Right cardiac atrium (tissue), 5 donors: ENCODE measurements around the gene RTP1. TPM values are rescaled to one million over a fixed set of nuclear protein-coding genes. Genes with fewer than 3 reads are reported as not detected.
"Not testable (repeated sequence)": the region's sequence is repeated elsewhere in the genome, so short reads cannot be mapped to it uniquely, and the experiment has no call there.

ENCODE experiments used
- ATAC-seq, 2 donors: fragments of 200-7000 bp; cut with Tn5 transposase; one replicate each; pipeline versions ENCODE4 v1.8.0 to v1.9.1; 2020; ENCODE audit warnings: moderate library complexity in 2 of 2, mild to moderate bottlenecking in 1 of 2
- DNase-seq, 3 donors: peaks; one replicate each; pipeline ENCODE4 v3.0.0-alpha.2; 2020
- H3K27ac ChIP-seq: one replicate; pipeline ENCODE4 v1.5.1; 2013; ENCODE audit warnings: mild to moderate bottlenecking, low read length, control low read depth, moderate library complexity
- H3K27me3 ChIP-seq: one replicate; pipeline ENCODE4 v1.6.1; 2013; ENCODE audit not compliant: control insufficient read depth, insufficient read depth
- H3K4me1 ChIP-seq: one replicate; pipeline ENCODE4 v1.6.1; 2013; ENCODE audit warnings: low read length; ENCODE audit not compliant: control insufficient read depth, insufficient read depth
- H3K4me3 ChIP-seq: one replicate; pipeline ENCODE4 v1.5.1; 2013; ENCODE audit warnings: low read length, control low read depth
- H3K9me3 ChIP-seq: one replicate; pipeline ENCODE4 v1.6.1; 2013; ENCODE audit warnings: low read length; ENCODE audit not compliant: control insufficient read depth
- WGBS: extraction: QIAGEN DNeasy Blood & Tissue Kit; methylation state at CpG from one replicate; pipeline ENCODE4 v1.1.7; 2013; 5-methylcytosine and 5-hydroxymethylcytosine counted together
- intact Hi-C, 4 donors: fragments of 100-400 bp; cut with DNase I; formaldehyde crosslinking; loops; one replicate each; pipeline versions ENCODE4 v1.11.0 to v1.14.0; 2022 to 2023
- long read RNA-seq, 4 donors: library from polyadenylated mRNA; unstranded; transcript quantifications; one replicate each; pipeline ENCODE4 v2.0.0, GENCODE V29; 2020 to 2021
- polyA plus RNA-seq: library from polyadenylated mRNA; stranded (reverse); fragments of 200-250 nt; gene quantifications from one replicate; pipeline ENCODE4 v1.2.3, GENCODE V29; 2013
- total RNA-seq, 4 donors: library from RNA; stranded (reverse); fragmentation: NEBNext Ultra II Directional; extraction: Animal tissue kit (Norgen Biotek cat#: 25700); gene quantifications; one replicate each; pipeline ENCODE4 v1.2.1, GENCODE V29; 2021
- donor health status: healthy with polysubstance abuse.
- donor health status: DM: no; HTN: yes; CAD: no.
- donor health status: DM: no; HTN: no; CAD: no.
- donor health status: DM: no; HTN: yes; CAD: no; lungs with severe emphysema.
- donor health status: DM: yes; HTN: yes; CAD: no.

The RTP1 gene, protein sequence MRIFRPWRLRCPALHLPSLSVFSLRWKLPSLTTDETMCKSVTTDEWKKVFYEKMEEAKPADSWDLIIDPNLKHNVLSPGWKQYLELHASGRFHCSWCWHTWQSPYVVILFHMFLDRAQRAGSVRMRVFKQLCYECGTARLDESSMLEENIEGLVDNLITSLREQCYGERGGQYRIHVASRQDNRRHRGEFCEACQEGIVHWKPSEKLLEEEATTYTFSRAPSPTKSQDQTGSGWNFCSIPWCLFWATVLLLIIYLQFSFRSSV
- total RNA-seq (not detected), polyA plus RNA-seq (not detected)
- long read RNA-seq, donor 1 = 0 reads
- long read RNA-seq, donor 2 = 0 reads
- long read RNA-seq, donor 3 = 0 reads
- long read RNA-seq, donor 4 = 0 reads

DNA sequence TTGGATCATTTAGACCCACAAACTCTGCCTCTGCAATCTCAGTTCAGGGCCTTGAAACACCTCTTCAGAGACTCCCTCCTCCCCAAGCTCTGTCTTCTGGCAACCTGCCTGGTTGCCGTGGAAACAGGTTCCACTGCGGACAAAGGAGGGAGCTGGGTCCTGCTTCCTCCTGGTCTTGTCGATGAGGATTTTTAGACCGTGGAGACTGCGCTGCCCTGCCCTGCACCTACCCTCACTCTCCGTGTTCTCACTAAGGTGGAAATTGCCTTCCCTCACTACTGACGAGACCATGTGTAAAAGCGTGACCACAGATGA is at the start of gene RTP1:
TSS of gene RTP1 (plus strand) at position 152 of the 315 bp plus-strand sequence. CDS start at position 182, 30 bp downstream.
- Histone ChIP-seq H3K4me1 (no peaks in the 10 kb centered on the region), H3K27me3 (no peaks in the 10 kb centered on the region), H3K4me3 (no peak within 1 kb of the TSS), H3K27ac (no peak within 1 kb of the TSS), H3K9me3 (no peaks in the 10 kb centered on the region)
- intact Hi-C loops = no loop called here
- DNase-seq (no peak), ATAC-seq (no peak)
- WGBS = 64% methylated on average over 8 of the region's 8 CpGs

DNA sequence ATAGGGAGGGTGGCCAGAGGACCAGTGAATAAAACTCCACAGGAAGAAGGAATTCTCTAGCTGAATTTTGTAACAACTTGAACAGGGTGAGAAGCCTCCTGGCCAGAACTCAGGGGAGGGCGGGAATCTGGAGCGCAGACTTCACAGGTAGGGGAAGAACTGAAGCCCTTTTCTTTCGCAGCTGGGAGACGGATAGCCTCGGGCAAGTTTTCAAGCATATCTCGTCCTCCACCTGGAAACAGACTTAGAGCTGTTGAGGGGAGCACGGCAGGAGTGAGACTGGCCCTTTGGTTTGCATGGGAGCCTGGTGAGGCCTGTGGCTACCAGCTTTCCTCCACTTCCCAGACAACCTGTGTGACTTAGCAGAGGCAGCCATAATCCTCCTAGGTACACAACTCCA is 47.1 kb upstream of the RTP1 start:
- Histone ChIP-seq H3K4me3 (no peak overlapping the region), H3K27me3 (no peaks in the 10 kb centered on the region), H3K27ac (no peak overlapping the region), H3K9me3 (peaks cover 3% of the 10 kb centered on the region), H3K4me1 (no peaks in the 10 kb centered on the region)
- intact Hi-C loops = no loop called here
- WGBS = 90% methylated on average over 7 of the region's 7 CpGs
- ATAC-seq = no peak
- no peak for DNase-seq

DNA sequence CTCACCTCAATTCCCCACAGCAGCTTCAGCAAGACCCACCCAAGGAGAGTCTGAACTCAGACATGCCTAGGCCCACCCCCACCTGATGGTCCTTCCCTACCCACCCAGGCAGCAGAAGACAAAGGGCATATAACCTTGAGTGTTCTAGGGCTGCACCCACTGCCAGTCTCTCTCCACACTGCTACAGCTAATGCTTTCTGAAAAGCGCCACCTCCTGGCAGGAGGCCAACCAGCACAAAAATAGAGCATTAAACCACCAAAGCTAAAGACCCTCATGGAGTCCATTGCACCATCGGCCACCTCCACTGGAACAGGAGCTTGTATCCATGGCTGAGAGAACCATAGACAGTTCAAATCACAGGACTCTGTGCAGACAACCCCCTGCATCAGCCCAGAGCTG is 46.7 kb upstream of the RTP1 start:
- intact Hi-C loops = no loop called here
- peak in 2 of 3 donors; percentile 55 to 67 for DNase-seq
- 77% methylated on average over 2 of the region's 2 CpGs for WGBS
- Histone ChIP-seq H3K27ac (no peak overlapping the region), H3K27me3 (no peaks in the 10 kb centered on the region), H3K4me1 (no peaks in the 10 kb centered on the region), H3K9me3 (no peaks in the 10 kb centered on the region), H3K4me3 (no peak overlapping the region)
- ATAC-seq = no peak

DNA sequence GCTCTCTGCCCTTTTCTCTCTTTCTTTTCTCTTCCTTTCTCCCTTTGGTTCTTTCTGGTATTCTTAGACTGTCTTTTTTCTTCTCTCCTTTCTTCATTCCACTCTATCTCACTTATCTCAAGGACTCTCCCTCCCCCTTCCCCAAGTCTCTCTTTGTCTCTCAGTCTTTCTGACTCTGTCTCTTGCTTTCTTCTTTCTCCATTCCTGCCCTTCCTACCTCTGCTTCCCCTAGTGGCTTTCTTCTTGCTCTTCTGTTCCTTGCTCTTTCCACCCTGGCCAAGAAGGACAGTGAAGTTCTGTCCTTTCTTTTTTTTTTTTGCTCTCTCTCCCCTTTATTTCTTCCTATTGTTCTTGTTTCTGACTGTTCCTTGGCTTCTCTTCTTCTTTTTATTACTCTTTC is 35.7 kb upstream of the RTP1 start:
- DNase-seq (no peak), ATAC-seq (no peak)
- Histone ChIP-seq H3K27ac (no peak overlapping the region), H3K4me1 (no peaks in the 10 kb centered on the region), H3K9me3 (no peaks in the 10 kb centered on the region), H3K27me3 (no peaks in the 10 kb centered on the region), H3K4me3 (no peak overlapping the region)
- intact Hi-C loops = loop anchor here (5.0 to 10.0 kb wide), 4 partner anchors 47 to 544 kb away; no protein-coding TSS in a partner anchor

DNA sequence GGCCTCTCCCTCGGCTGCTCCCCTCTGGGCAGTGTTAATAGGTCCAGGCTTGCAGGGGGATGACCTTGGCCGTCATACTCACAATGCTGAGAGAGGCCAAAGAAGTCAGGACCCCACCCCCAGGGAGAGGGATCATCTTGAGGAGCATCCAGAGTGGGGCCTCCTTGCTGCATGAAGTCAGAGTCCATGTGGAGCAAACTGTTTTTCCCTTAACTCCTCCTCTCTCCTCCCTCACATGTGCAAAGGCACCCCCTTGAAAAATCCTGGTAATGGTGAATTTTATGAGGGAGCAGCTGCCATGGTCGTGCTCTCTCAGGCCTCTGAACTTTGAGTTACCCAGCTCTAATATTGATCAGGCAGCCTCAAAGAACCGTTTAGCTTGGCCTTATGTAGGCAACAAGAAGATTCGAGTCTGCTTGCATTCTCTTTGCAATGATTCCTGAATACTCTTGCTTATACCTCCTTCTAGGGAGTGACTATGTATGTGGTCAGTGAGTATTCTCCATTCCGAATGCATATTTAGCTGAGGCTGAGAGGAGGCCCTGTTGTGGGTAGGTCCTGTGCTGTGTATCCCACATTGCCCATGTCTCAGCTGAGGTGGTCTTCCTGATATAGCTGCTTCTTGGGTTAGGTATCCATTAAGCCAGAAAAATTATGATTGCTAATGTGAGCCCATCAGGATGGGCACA is 34.9 kb upstream of the RTP1 start:
- Histone ChIP-seq H3K4me3 (no peak overlapping the region), H3K27me3 (no peaks in the 10 kb centered on the region), H3K27ac (no peak overlapping the region), H3K9me3 (no peaks in the 10 kb centered on the region), H3K4me1 (no peaks in the 10 kb centered on the region)
- intact Hi-C loops = loop anchor here (5.0 to 10.0 kb wide), 4 partner anchors 48 to 545 kb away; no protein-coding TSS in a partner anchor
- ATAC-seq (no peak), DNase-seq (no peak)
- 70% methylated on average over 6 of the region's 6 CpGs for WGBS

DNA sequence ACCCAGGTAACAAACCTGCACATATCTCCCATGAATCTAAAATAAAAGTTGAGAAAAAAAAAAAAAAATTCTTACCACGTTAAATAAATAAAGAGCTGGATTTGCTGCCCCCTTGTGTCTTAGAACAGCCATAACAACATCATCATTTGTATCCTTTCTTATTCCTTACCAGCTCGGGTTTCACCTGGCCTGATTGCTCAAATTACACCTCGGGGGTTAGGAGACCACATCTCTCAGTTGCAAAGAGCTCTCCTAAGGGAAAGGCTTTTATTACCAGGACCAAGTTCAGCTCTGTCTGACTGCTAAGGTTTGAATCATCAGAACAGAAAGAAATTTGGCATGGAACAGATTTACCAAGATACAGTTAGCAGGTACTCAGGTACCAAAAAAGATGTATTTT is 32.1 kb upstream of the RTP1 start:
- under 1% methylated on average over 3 of the region's 3 CpGs for WGBS
- intact Hi-C loops = loop anchor here in 3 of 4 donors (2.0 to 10.0 kb wide), 3 partner anchors 50 to 318 kb away; no protein-coding TSS in a partner anchor
- no peaks in the 10 kb centered on the region for H3K27me3 ChIP-seq
- DNase-seq (no peak), ATAC-seq (peak; percentile 43 to 45)
- H3K9me3 ChIP-seq = no peaks in the 10 kb centered on the region
- no peaks in the 10 kb centered on the region for H3K4me1 ChIP-seq
- H3K27ac ChIP-seq = no peak overlapping the region
- H3K4me3 ChIP-seq = no peak overlapping the region

DNA sequence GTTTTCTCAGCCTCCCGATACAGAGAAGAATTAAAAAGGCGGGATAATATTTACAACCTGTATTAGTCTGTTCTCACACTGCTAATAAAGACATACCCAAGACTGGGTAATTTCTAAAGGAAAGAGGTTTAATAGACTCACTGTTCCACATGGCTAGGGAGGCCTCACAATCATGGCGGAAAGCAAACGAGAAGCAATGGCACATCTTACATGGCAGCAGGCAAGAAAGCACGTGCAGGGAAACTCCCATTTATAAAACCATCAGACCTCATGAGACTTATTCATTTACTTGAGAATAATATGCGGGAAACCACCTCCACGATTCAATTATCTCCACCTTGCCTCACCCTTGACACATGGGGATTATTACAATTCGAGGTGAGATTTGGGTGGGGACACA is 30.5 kb upstream of the RTP1 start:
- H3K4me3 ChIP-seq = no peak overlapping the region
- no peaks in the 10 kb centered on the region for H3K4me1 ChIP-seq
- DNase-seq = no peak
- 90% methylated on average over 8 of the region's 8 CpGs for WGBS
- H3K9me3 ChIP-seq = no peaks in the 10 kb centered on the region
- no peaks in the 10 kb centered on the region for H3K27me3 ChIP-seq
- no peak for ATAC-seq
- intact Hi-C loops = loop anchor here in 2 of 4 donors (5.0 to 10.0 kb wide), 2 partner anchors 52 to 319 kb away; no protein-coding TSS in a partner anchor
- no peak overlapping the region for H3K27ac ChIP-seq

DNA sequence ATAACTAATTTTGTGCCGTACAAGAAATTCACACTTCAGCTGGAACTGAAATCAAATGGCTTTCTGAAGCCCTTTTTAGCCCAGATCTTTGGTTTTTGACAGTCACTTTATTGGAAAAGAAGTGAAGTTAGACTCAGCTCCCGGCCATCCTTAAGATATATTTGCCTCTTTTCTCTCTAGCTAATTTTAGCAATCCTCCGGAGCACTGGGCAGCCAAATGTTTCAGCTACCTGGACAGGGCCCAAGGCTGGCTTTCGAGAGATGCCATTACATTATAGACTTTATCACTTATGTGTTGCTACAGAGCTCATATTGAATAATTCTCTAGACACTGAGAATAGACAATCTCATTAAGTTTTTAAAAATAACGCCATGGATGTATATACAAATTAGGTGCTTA is 29.5 kb upstream of the RTP1 start:
- ATAC-seq = peak in 1 of 2 donors; percentile 44
- peak in 1 of 3 donors; percentile 54 for DNase-seq
- 46% methylated on average over 5 of the region's 5 CpGs for WGBS
- intact Hi-C loops = loop anchor here in 2 of 4 donors (5.0 to 10.0 kb wide), 2 partner anchors 53 to 320 kb away; no protein-coding TSS in a partner anchor
- Histone ChIP-seq H3K27ac (no peak overlapping the region), H3K4me1 (no peaks in the 10 kb centered on the region), H3K27me3 (no peaks in the 10 kb centered on the region), H3K4me3 (no peak overlapping the region), H3K9me3 (no peaks in the 10 kb centered on the region)

DNA sequence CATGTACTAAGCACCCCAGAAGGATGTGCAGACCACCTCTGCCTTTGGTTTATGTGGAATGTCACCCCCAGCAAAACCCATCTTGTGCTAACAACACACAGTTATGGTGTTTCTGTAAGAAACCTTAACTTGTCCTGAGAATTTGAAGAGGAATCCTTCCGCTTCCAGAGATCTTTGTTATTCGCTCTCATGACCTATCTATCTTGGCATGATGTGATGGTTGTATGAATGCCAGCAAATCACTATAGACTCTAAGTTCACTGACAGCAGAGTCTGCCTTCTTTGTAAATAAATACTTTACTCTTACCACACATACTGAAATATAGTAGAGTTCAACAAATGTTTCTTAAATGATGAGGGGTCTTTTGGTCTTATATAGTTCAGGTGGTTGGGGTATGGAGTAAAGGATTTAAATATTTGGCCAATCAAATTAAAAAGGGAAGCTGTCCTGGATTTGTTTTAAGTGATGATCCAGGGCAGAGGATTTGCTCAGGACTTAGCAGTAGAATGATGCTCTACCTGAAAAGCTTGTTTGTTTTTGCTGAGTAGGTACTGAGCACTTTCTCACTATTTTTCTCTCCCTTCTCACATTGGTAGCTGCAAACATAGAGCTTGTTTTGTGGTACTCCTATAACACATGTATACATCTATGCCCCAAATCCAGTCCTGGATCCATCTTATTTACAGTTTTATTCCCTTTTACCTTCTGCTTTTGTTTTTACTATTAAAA is 27.9 kb upstream of the RTP1 start:
- ATAC-seq (no peak), DNase-seq (no peak)
- intact Hi-C loops = loop anchor here in 2 of 4 donors (5.0 to 10.0 kb wide), 2 partner anchors 55 to 322 kb away; no protein-coding TSS in a partner anchor

DNA sequence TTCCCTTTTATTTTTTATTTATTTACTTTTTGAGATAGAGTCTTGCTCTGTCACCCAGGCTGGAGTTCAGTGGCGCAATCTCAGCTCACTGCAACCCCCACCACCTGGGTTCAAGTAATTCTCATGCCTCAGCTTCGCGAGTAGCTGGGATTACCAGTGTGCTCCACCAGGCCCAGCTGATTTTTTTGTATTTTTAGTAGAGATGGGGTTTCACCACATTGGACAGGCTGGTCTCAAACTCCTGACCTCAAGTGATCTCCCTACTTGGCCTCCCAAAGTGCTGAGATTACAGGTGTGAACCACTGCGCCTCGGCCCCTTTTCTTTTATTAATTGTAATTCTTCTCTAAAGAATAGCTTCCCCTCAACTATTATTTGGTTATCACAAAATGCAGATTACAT is 26.4 kb upstream of the RTP1 start:
- DNase-seq, H3K4me1 ChIP-seq, H3K9me3 ChIP-seq, H3K27me3 ChIP-seq, ATAC-seq, intact Hi-C loops, H3K4me3 ChIP-seq, H3K27ac ChIP-seq: not testable (repeated sequence)
- WGBS = 94% methylated on average over 5 of the region's 5 CpGs

More for the DNA sequence above, 27.9 kb upstream of the RTP1 start:
- WGBS = 44% methylated on average over 2 of the region's 2 CpGs
- no peaks in the 10 kb centered on the region for H3K4me1 ChIP-seq
- no peak overlapping the region for H3K4me3 ChIP-seq
- no peaks in the 10 kb centered on the region for H3K27me3 ChIP-seq
- no peaks in the 10 kb centered on the region for H3K9me3 ChIP-seq
- H3K27ac ChIP-seq = no peak overlapping the region

DNA sequence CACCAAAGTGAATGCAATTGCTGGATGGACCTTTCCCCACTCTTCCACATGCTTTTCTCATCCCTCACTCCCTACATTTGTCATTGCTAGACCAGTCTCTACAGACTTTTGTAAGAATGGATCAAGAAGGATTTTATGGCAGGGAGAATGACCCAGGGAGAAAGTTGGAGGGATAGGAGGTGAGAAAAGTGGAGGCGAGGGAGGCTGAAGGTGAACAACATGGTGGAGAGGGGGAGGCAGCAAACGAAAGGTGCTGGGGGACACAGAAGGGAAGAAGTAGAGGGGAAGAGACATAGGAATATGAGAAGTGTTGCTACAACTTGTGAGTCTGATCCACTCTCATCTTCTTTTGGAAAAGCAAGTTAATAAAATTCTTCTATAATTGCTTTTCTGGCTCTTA is 24.4 kb upstream of the RTP1 start:
- 99% methylated on average over 2 of the region's 2 CpGs for WGBS
- H3K9me3 ChIP-seq = no peaks in the 10 kb centered on the region
- intact Hi-C loops = no loop called here
- H3K27ac ChIP-seq = no peak overlapping the region
- H3K27me3 ChIP-seq = no peaks in the 10 kb centered on the region
- H3K4me3 ChIP-seq = no peak overlapping the region
- DNase-seq (no peak), ATAC-seq (no peak)
- no peaks in the 10 kb centered on the region for H3K4me1 ChIP-seq
